GM21367 (cell line): ENCODE data around the gene LRMDA.

Source experiments
- ATAC-seq: cut with Tn5 transposase; IDR thresholded peaks from one replicate; pipeline ENCODE4 v1.9.1; 2021; ENCODE audit not compliant: unreplicated experiment

Gene LRMDA

DNA sequence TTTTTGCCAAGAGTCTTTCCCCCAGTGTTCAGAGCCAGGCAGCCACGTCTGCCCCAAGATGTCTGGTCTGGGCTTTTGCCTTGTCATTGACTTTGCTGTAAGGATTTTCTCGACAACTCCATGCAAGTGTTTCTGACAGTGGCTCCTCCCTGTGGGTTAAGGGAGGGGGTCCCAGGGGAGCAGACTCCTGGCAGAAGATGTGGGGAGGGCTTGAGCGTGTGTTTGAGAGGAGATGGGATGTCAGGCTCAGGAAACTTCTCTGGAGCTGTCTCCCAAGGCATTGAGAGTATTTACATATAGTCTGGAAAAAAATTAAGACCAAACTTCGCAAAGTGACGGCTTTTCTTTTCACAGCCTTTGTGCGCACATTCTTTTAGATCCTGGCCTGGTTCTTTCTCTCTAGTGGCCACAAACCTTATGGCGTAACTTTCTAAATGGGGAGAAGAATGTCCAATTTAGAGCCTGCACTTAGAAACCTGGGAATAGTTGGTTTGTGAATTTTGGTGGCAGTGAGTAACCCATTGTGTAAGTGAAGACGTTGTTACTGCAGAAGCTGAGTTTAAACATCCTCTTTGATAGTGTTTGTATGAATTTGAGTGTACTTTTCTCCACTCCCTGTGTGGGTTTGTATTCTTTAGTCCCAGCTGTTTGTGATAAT is 201.5 kb downstream of the LRMDA start:
- no peak for ATAC-seq

DNA sequence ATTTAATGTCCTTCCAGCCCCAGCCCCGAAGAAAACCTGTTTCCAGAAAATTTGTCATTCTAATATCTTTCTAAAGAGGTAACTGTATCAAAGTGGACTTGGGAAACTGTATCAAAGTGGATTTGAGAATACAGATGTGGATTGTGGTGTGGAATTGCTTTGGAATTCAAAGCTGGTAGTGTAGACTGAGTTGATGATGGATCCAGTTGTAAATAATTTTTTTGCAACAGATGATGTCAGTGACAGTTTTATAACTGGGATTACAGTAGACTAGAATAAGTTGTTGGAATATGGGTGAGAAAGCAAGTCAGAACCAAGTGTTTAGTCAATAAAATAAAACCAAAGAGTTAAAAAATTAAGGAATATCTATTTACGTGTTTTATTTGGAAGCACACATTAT is 202.1 kb downstream of the LRMDA start:
- ATAC-seq = no peak

DNA sequence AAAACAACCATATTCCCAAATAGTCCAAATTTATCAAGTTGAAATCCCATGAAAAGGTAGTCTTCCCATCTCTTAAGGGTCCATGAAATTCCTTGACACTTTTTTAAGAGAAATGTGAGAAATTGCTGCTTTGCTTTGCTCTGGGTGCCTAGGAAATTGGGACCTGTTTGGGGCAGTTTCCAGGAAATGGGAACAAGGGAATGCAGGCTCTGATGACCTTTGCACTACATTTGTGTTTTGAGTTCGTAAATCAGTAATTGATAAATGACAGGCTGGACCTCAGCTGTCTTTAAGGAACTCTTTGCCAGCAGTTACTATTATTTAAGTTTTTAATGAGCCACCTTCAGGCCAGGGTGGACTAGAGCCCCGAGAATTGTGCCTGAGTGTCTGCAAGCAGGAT is 203.5 kb downstream of the LRMDA start:
- no peak for ATAC-seq

- ATAC-seq = no peak
Measured at GRCh38 chr10:75638752-75639151, 207.3 kb downstream of the LRMDA start.

DNA sequence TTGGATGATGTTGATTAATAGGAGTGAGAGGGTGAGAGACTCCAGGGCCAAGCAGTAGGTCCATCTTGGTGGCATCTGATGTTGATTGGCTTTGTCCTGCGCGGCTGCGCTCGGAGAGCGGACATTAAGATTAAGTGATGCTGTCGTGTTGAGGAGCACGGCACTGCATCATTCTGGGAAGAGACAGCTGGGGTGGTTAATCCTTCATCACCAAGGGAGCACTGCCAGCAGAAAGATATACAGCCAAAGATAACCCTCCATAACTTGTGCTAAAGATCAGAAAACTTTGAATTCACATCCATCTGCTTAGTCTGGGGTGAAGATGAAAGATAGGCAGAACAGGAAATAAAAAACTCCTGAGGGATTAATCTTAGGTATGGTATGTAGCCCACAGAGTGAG is 208.3 kb downstream of the LRMDA start:
- ATAC-seq = no peak

DNA sequence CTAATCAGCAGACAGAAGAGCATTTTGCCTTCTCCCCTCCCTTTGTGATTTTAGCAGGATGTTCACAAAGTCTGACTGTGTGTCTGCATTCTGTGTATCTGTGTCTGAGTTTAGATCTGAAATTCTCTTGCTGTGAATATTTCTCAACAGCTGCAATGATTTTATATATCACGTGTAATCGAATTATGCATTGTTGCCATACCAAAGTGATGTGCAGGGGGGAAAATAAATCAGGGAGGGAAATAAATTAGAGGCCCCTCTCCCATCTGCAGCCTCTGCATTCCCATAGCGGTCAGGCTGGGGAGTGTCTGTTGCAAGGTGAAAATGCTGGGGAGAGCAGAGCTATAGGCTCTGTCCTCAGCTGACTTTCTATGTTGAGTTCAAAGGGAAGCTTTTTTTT is 209.0 kb downstream of the LRMDA start:
- no peak for ATAC-seq

GRCh38 chr10:75640803-75641202 is 209.4 kb downstream of the LRMDA start:
- no peak for ATAC-seq

DNA sequence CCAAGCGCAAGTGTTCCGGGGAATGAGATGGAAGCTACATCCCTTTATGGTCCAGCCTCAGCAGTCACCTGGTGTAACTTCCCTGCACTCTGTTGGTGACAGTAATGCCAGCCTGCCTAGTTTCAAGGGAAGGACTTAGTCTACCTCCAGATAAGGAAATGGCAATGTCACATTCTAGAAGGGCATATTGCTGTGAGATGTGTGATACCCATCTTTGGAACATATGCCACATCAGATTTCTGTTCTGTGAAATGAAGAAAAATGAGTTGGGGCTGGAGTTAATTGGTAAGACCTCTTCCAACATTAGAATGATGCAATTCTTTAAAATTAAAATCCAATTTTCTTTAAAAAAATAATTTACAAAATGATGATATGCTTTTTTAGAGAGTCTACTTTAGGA is 212.0 kb downstream of the LRMDA start:
- no peak for ATAC-seq

- no peak for ATAC-seq
Measured at GRCh38 chr10:75643944-75644692, 212.7 kb downstream of the LRMDA start.

DNA sequence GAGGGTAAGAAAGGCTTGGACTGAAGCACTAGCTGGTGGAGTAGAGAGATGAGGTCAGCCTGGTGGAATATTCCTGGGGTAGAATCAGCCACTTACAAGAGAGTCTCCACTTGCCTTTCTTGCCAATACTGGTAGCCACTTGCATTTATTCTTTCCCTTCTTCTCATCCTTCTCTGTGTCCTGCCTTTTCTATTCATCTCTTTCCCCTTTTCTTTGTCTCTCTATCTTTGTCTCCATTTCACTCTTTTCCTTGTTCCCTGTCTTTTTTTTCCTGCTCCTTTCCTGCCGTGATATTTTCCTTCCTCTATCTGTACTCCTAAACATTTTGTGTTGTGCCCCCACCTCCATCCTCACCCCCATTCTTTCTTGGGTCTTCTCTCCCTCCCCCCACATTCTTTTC is 214.3 kb downstream of the LRMDA start:
- ATAC-seq = no peak

GRCh38 chr10:75646218-75646915 is 214.9 kb downstream of the LRMDA start:
- ATAC-seq = no peak

DNA sequence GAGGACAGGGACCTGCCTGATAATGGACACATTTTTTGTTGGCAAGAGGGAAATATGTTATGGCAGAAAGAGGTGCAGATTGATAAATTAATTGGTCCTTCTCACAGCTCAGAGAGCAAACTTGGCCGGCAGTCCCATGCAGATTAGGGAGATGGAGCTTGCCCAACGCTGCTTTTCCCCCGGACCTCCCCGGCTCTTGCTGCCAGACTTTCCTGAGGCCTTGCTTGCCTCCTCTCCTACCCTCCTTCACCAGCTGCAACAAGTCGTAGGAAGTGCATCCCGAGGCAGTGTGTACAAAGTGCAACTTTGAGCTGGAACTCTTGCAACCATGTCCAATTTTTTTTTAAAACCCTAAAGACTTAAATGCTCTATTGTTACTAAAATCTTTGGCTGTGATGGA is 215.5 kb downstream of the LRMDA start:
- ATAC-seq = no peak

DNA sequence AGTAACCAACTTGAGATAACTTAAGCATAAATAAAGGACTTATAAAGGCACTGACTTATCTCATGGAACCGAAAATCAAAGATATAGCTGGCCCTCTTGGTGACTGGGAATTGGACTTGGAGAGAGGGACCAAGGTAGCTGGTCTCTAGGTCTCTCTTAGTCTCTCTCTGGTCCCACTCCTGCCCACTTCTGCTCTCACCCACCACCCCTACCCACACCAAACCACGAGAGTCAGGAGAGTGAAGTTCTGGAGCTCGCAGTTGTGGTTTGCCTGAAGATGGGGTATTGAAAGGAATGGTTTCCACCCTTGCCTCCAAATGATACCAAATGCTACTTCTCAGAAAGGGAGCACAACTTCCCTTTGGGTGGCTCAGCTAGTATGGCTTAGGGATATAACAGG is 216.3 kb downstream of the LRMDA start:
- ATAC-seq = no peak

GRCh38 chr10:75648351-75648750 is 216.9 kb downstream of the LRMDA start:
- ATAC-seq = no peak

DNA sequence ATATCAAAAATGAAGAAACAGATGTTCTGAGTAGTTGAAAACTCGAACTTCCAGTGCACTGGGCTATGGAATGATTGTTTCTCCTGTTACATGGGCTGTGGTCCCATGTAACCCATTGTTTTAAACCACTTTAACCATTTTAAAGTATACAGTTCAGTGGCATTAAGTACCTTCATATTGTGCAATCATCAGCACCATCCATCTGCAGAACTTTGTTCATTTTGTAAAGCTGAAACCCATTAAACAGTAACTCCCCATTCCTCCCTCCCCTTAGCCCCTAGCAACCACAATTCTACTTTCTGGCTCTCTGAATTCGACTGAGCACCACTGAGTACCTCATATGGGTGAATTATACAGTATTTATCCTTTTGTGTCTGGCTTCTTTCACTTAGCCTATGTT is 217.4 kb downstream of the LRMDA start:
- no peak for ATAC-seq

DNA sequence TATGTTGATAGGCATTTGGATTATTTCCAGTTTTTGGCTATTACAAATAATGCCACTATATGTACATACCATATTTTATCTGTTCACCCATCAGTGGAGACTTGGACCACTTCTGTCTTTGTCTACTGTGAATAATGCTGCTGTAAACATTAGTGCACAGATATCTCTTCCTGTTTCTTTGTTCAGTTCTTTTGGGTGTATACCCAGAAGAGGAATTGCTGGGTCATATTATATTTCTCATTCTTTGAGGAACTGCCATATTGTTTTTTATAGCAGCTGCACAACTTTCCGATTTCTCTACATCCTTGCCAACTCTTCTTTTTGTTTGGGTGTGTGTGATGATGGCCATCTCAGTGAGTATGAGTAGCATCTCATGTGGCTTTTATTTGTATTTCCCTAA is 218.0 kb downstream of the LRMDA start:
- ATAC-seq = no peak

- ATAC-seq = no peak
Measured at GRCh38 chr10:75650648-75651047, 219.2 kb downstream of the LRMDA start.

GRCh38 chr10:75651417-75651816 is 220.0 kb downstream of the LRMDA start:
- ATAC-seq = no peak

DNA sequence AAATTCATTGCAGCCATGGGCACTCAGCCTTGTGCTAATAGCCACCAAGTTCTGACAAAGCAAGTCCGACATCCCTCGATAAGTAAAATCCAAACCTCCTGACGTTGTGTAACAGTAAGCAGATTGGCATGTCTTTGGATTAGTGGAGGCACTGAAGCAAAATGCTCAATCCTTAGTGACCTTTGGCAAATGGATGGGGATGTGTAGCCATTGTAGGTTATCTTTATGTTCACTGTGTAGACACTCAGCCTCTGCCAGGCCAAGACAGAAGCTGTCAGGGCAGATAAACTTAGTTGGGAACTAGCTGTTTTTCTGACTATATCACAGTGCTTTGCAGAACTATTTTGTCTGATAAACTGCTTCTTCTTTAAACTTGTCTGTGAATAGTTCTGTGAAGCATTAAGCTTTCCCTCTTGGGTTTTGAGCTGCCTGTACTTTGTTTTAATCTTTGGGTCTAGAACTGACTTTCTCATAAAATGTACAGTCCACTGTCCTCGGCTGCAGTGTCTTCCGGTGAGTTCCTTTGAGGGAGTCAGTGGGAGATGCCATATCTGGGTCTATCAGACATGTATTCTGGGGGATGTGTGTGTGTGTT is 220.8 kb downstream of the LRMDA start:
- no peak for ATAC-seq

GRCh38 chr10:75653761-75654160 is 222.3 kb downstream of the LRMDA start:
- ATAC-seq = no peak

DNA sequence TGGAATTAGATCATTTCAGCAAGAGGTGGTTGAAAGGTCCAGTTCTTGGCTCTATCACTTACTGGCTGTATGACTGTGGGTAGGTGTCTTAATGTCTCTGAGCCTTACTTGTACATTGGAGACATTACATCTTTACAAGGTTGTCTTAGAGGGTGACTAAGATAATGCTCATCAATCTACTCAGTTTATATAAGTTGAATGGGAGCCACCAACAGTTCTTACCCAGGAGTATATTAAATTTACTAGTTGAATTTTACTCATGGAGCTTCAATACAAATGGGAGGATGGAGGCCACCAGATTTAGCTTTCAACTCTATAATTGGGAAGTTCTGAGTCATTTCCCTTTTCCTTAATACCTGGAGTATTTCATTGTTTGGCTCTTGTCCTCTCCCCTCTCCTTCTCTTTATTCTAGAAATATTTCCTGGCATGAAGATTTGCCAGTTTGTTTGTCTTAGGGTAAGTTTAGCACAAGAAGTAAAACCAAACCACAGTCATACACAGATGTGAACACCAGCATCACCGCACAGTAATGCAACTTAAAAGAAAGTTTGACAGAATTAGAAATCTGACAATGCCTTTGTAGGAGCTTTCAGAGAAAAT is 222.8 kb downstream of the LRMDA start:
- no peak for ATAC-seq
